ENCODE data around the gene CAD. TPM values are rescaled to one million over a fixed set of nuclear protein-coding genes. Genes with fewer than 3 reads are reported as not detected.
"Not testable (repeated sequence)": the region's sequence is repeated elsewhere in the genome, so short reads cannot be mapped to it uniquely, and the experiment has no call there.

CAD gene
- total and polyA plus RNA-seq, 9 of the 15 experiments (the other 6 are each of a cell fraction or from before 2014, with no cell fraction given): 7.5 to 126 (median 33.7) TPM

GRCh38 chr2:27195799-27196198 lies 21.4 kb upstream of the CAD start:
- H3K27me3 ChIP-seq (ENCODE audit: control insufficient read depth in 2 of 2, insufficient read depth in 2 of 2, low read length in 2 of 2); DNase-seq (ENCODE audit: extremely low read depth in 1 of 4, low spot score in 3 of 4); H3K4me3 ChIP-seq; H3K9me3 ChIP-seq (replicated peaks; ENCODE audit: control insufficient read depth, insufficient read depth, low read depth, low read length); BruUV-seq (replicated peaks); intact Hi-C loops (cut with micrococcal nuclease); H3K27ac ChIP-seq (ENCODE audit: extremely low read depth, low read depth, low read length); H4K20me1 ChIP-seq (replicated peaks; ENCODE audit: control insufficient read depth, insufficient read depth, low read length); H3K79me2 ChIP-seq (ENCODE audit: control insufficient read depth, insufficient read depth, low read length); in situ Hi-C loops (cut with MboI); H3K9ac ChIP-seq (ENCODE audit: insufficient read depth in 1 of 2, low read depth in 2 of 2, low read length in 2 of 2); H3K4me2 ChIP-seq (ENCODE audit: insufficient read depth, low read length); H2AFZ ChIP-seq (ENCODE audit: low read depth, low read length); H3K4me1 ChIP-seq (replicated peaks in 1 of 2; ENCODE audit: control insufficient read depth in 2 of 2, insufficient read depth in 2 of 2, low read length in 2 of 2); CTCF ChIA-PET (ENCODE audit: low intra/inter-chr PET ratio); POLR2A ChIA-PET; FAIRE-seq; ATAC-seq; H3K9me1 ChIP-seq (ENCODE audit: control insufficient read depth, insufficient read depth, low read length): not testable (repeated sequence)
- peaks cover 13% of the 10 kb centered on the region; the same call in 2 of the 3 replicates for H3K36me3 ChIP-seq (ENCODE audit: control insufficient read depth, insufficient read depth, low read length)
- 28% methylated on average over 1 of the region's 3 CpGs for WGBS (ENCODE audit: insufficient coverage, low coverage, missing lambda C conversion rate)
- TF ChIP-seq BCOR (IDR thresholded peaks at IDR 0.05) (0 out of 2 replicates have a peak, but pooled peaks have one; percentile 33), ZNF146 (CRISPR knock-in tag; IDR thresholded peaks at IDR 0.05; ENCODE audit: unreplicated experiment) (peak; percentile 54)

- H3K36me3 ChIP-seq (ENCODE audit: control insufficient read depth, insufficient read depth, low read length): peaks cover 33% of the 10 kb centered on the region; the same call in 2 of the 3 replicates
- 78% methylated on average over 3 of the region's 3 CpGs for WGBS (ENCODE audit: insufficient coverage, low coverage, missing lambda C conversion rate)
- ATAC-seq; H3K4me1 ChIP-seq (replicated peaks in 1 of 2; ENCODE audit: control insufficient read depth in 2 of 2, insufficient read depth in 2 of 2, low read length in 2 of 2); DNase-seq (ENCODE audit: extremely low read depth in 1 of 4, low spot score in 3 of 4); H3K9me1 ChIP-seq (ENCODE audit: control insufficient read depth, insufficient read depth, low read length); H2AFZ ChIP-seq (ENCODE audit: low read depth, low read length); intact Hi-C loops (cut with micrococcal nuclease); H3K4me2 ChIP-seq (ENCODE audit: insufficient read depth, low read length); H3K27ac ChIP-seq (ENCODE audit: extremely low read depth, low read depth, low read length); in situ Hi-C loops (cut with MboI); H3K9me3 ChIP-seq (replicated peaks; ENCODE audit: control insufficient read depth, insufficient read depth, low read depth, low read length); H3K9ac ChIP-seq (ENCODE audit: insufficient read depth in 1 of 2, low read depth in 2 of 2, low read length in 2 of 2); H3K79me2 ChIP-seq (ENCODE audit: control insufficient read depth, insufficient read depth, low read length); H4K20me1 ChIP-seq (replicated peaks; ENCODE audit: control insufficient read depth, insufficient read depth, low read length); BruUV-seq (replicated peaks); H3K27me3 ChIP-seq (ENCODE audit: control insufficient read depth in 2 of 2, insufficient read depth in 2 of 2, low read length in 2 of 2); CTCF ChIA-PET (ENCODE audit: low intra/inter-chr PET ratio); H3K4me3 ChIP-seq; FAIRE-seq: not testable (repeated sequence)
- POLR2A ChIA-PET: interaction anchor here (1.1 kb wide), 1 partner anchor 82 kb away, joined by 3 read pairs; no protein-coding TSS in a partner anchor
These were observed 19.1 kb upstream of the CAD start for GRCh38 chr2:27198068-27198467.
